HCT116 (cell line): Measurements from ENCODE around the gene NDUFA11. TPM values are rescaled to one million over a fixed set of nuclear protein-coding genes. Genes with fewer than 3 reads are reported as not detected.

Source experiments
- ATAC-seq: fragments of 200-7000 bp; cut with Tn5 transposase; 2 replicates; pipeline ENCODE4 v1.9.1; 2020; ENCODE audit warnings: mild to moderate bottlenecking, moderate library complexity
- BruUV-seq: library from RNA; stranded (reverse); fragments of 400-500 nt; replicated peaks from 2 replicates; lab custom pipeline; 2021; lab: Mats Ljungman, UMichigan
- CTCF ChIA-PET: fragments of 300-600 bp; sonication (Branson Sonifier 250); formaldehyde crosslinking; loops from one replicate; lab custom pipeline; 2021; ENCODE audit warnings: antibody characterized with exemption; lab: Charles Lee
- POLR2A ChIA-PET: fragments of 300-600, 350-600 bp; sonication (Branson Sonifier 250); formaldehyde crosslinking; loops from one replicate; lab custom pipeline; 2021; ENCODE audit warnings: antibody characterized with exemption; lab: Charles Lee
- RAD21 ChIA-PET, 2 experiments: fragments of 300-600 bp; sonication (Branson Sonifier 250); formaldehyde crosslinking; loops; one replicate each; lab custom pipeline; 2023; ENCODE audit warnings: low total read pairs in 2 of 2; ENCODE audit not compliant: uncharacterized antibody in 2 of 2, unreplicated experiment in 2 of 2, low non-redundant PET in 1 of 2; lab: Charles Lee
- DNase-seq: peaks from one replicate; pipeline ENCODE4 v3.0.0-alpha.2; 2010; ENCODE audit warnings: low read depth, low spot score
- H2AFZ ChIP-seq: fragments of 200-600 bp; shearing (Covaris generic), sonication (generic); 2 replicates; pipeline ENCODE4 v1.6.1; 2017; ENCODE audit warnings: low read depth, mixed run types, mixed read lengths, antibody characterized with exemption, low read length; ENCODE audit not compliant: poor library complexity, severe bottlenecking
- H3K27ac ChIP-seq: 2 replicates; pipeline ENCODE4 v1.5.1; 2012; ENCODE audit warnings: low read depth, low read length
- H3K27me3 ChIP-seq: fragments of 200-600 bp; sonication (generic); 2 replicates; pipeline ENCODE4 v1.6.1; 2016; ENCODE audit warnings: mixed run types, low read length, mixed read lengths; ENCODE audit not compliant: insufficient read depth
- H3K36me3 ChIP-seq, 2 experiments: fragments of 200-500 bp in 1 of 2; fragments of 200-600 bp in 1 of 2; sonication (Bioruptor generic) in 1 of 2; sonication (generic) in 1 of 2; 2 replicates each; pipeline versions ENCODE4 v1.5.1 to v1.6.1; 2014 to 2016; ENCODE audit warnings: low read length in 2 of 2, inconsistent platforms in 1 of 2, mixed read lengths in 1 of 2, mixed run types in 1 of 2; ENCODE audit not compliant: insufficient read depth in 2 of 2, control insufficient read depth in 1 of 2
- H3K4me1 ChIP-seq, 2 experiments: fragments of 200-600 bp in 1 of 2; sonication (generic) in 1 of 2; 2 replicates each; pipeline versions ENCODE4 v1.5.1 to v1.6.1; 2012 to 2017; ENCODE audit warnings: low read length in 2 of 2, inconsistent platforms in 1 of 2, mild to moderate bottlenecking in 1 of 2, mixed read lengths in 1 of 2, mixed run types in 1 of 2, moderate library complexity in 1 of 2; ENCODE audit not compliant: insufficient read depth in 2 of 2, control insufficient read depth in 1 of 2
- H3K4me2 ChIP-seq: fragments of 200-600 bp; sonication (generic); 2 replicates; pipeline ENCODE4 v1.6.1; 2017; ENCODE audit warnings: mixed run types, low read length, mixed read lengths
- H3K4me3 ChIP-seq, 2 experiments: fragments of 200-600 bp in 1 of 2; sonication (generic) in 1 of 2; replicated peaks in 1 of 2; 2 replicates each; pipeline ENCODE4 v1.5.1; 2011 to 2016; ENCODE audit warnings: low read length in 2 of 2, control low read depth in 1 of 2, low read depth in 1 of 2, mild to moderate bottlenecking in 1 of 2, mixed read lengths in 1 of 2, mixed run types in 1 of 2
- H3K79me2 ChIP-seq: fragments of 200-600 bp; sonication (generic); 2 replicates; pipeline ENCODE4 v1.6.1; 2017; ENCODE audit warnings: mild to moderate bottlenecking, mixed run types, low read length, moderate library complexity, mixed read lengths; ENCODE audit not compliant: insufficient read depth
- H3K9ac ChIP-seq: fragments of 200-600 bp; sonication (generic); 2 replicates; pipeline ENCODE4 v1.6.1; 2016; ENCODE audit warnings: low read length, mixed read lengths
- H3K9me2 ChIP-seq: fragments of 200-600 bp; sonication (generic), shearing (Covaris generic); 2 replicates; pipeline ENCODE4 v1.6.1; 2017; ENCODE audit warnings: mixed run types, mild to moderate bottlenecking, moderate library complexity; ENCODE audit not compliant: insufficient read depth
- H3K9me3 ChIP-seq, 2 experiments: fragments of 200-500 bp in 1 of 2; fragments of 200-600 bp in 1 of 2; sonication (Bioruptor generic) in 1 of 2; sonication (generic) in 1 of 2; 2 replicates each; pipeline ENCODE4 v1.6.1; 2014 to 2017; ENCODE audit warnings: low read length in 2 of 2, mixed read lengths in 2 of 2, inconsistent platforms in 1 of 2, low read depth in 1 of 2, mild to moderate bottlenecking in 1 of 2, mixed run types in 1 of 2, moderate library complexity in 1 of 2; ENCODE audit not compliant: control insufficient read depth in 1 of 2, insufficient read depth in 1 of 2
- H4K20me1 ChIP-seq: fragments of 200-600 bp; sonication (generic), shearing (Covaris generic); 2 replicates; pipeline ENCODE4 v1.6.1; 2017; ENCODE audit warnings: mixed run types, mild to moderate bottlenecking, moderate library complexity; ENCODE audit not compliant: insufficient read depth
- CBX3 ChIP-seq: IDR thresholded peaks from 2 replicates; pipeline ENCODE4 v1.6.1; 2012; ENCODE audit warnings: low read depth
- EGR1 ChIP-seq: IDR thresholded peaks from 2 replicates; pipeline ENCODE4 v1.6.1; 2012; ENCODE audit warnings: low read depth
- ELF1 ChIP-seq: IDR thresholded peaks from 2 replicates; pipeline ENCODE4 v1.6.1; 2012; ENCODE audit warnings: low read depth, borderline replicate concordance
- EZH2 ChIP-seq: fragments of 200-600 bp; sonication (generic); IDR thresholded peaks from 2 replicates; pipeline ENCODE4 v1.6.1; 2017; ENCODE audit warnings: antibody characterized with exemption, mixed run types
- JUND ChIP-seq: IDR thresholded peaks from 2 replicates; pipeline ENCODE4 v1.6.1; 2012
- MAX ChIP-seq: IDR thresholded peaks from 2 replicates; pipeline ENCODE4 v1.6.1; 2012
- POLR2AphosphoS5 ChIP-seq: IDR thresholded peaks from 2 replicates; pipeline ENCODE4 v1.6.1; 2011; ENCODE audit warnings: mild to moderate bottlenecking, low read depth, low read length, moderate library complexity
- SP1 ChIP-seq: IDR thresholded peaks from 2 replicates; pipeline ENCODE4 v1.6.1; 2012; ENCODE audit warnings: low read depth
- SRF ChIP-seq: IDR thresholded peaks from 2 replicates; pipeline ENCODE4 v1.6.1; 2012; ENCODE audit warnings: low read depth
- TCF7L2 ChIP-seq: IDR thresholded peaks from 2 replicates; pipeline ENCODE4 v1.7.0; 2011; ENCODE audit warnings: borderline replicate concordance, inconsistent platforms; ENCODE audit not compliant: insufficient read depth, insufficient read length; ENCODE audit errors: extremely low read depth
- ZFX ChIP-seq: fragments of 450-650 bp; IDR thresholded peaks from 2 replicates; pipeline ENCODE4 v1.6.1; 2017
- ZNF274 ChIP-seq: fragments of 200-500 bp; sonication (Bioruptor generic); IDR thresholded peaks from 2 replicates; pipeline ENCODE4 v1.6.1; 2014; ENCODE audit warnings: mild to moderate bottlenecking, low read depth, low read length, inconsistent platforms
- intact Hi-C: fragments of 100-400 bp; cut with micrococcal nuclease; formaldehyde crosslinking; loops from 2 replicates; pipeline ENCODE4 v1.10.0; 2022
- total RNA-seq: library from RNA; stranded (reverse); gene quantifications from one replicate; pipeline ENCODE4 v1.2.1, GENCODE V29; 2021; ENCODE audit not compliant: unreplicated experiment
- TF ChIP-seq, protein P1 (sequence below): IDR thresholded peaks from 2 replicates; pipeline ENCODE4 v1.6.1; 2012; ENCODE audit warnings: low read depth
- TF ChIP-seq, protein P2 (sequence below): IDR thresholded peaks from 2 replicates; pipeline ENCODE4 v1.6.1; 2012

Gene NDUFA11
- total RNA-seq, 1 experiment from 2014 or later, result 311 TPM

DNA sequence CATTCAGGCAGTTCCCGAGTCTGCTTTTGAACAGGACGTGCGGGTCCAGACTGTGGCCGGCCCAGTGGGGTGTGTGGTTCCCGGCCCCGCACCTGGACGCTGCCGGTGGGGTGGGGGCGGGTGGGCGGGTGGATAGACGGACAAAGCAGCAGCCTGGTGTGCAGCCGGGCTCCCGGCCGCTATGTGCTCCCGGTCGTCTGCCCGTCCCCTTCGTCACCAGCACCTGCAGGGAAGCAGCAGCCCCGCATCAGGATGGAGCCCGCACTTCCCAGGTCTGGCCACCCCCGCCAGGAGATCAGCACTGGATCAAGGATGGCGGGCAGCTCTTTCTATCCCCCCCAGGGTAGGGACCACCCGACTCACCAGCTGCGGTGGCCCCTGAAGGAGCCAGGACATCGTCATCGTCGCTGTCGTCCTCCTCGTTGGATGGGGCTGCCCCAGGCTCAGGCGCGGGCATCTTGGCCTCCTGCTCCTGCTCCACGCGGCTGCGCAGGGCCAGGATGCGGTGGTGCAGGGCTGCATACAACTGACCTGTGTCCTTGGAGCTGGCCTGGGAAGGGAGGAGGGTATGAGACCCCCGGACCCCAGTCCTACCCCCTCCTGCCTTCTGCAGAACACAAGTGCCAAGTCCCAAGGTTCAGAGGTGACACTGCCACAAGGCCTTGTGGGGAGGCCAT, 14.0 kb upstream of the NDUFA11 start:
- Histone ChIP-seq H3K4me2 (no peak overlapping the region), H3K9me3 (no peaks in the 10 kb centered on the region), H2AFZ (no peak overlapping the region), H3K79me2 (no peaks in the 10 kb centered on the region), H3K27me3 (no peaks in the 10 kb centered on the region), H3K27ac (no peak overlapping the region), H4K20me1 (no peaks in the 10 kb centered on the region), H3K9ac (no peak overlapping the region), H3K9me2 (no peaks in the 10 kb centered on the region), H3K36me3 (peaks cover 14 to 22% of the 10 kb centered on the region in 2 experiments; a peak in 3 of 4 replicates), H3K4me3 (no peak overlapping the region), H3K4me1 (no peaks in the 10 kb centered on the region)
- POLR2A ChIA-PET, result no interaction called here
- intact Hi-C loops, result no loop called here
- CTCF ChIA-PET, result no interaction called here
- TF ChIP-seq EGR1 (no peak), JUND (no peak), ZNF274 (no peak), CBX3 (no peak), POLR2AphosphoS5 (no peak), ZFX (no peak), ELF1 (no peak), SRF (no peak), SP1 (no peak), TCF7L2 (no peak), MAX (no peak), EZH2 (no peak)
- TF ChIP-seq, protein P1, sequence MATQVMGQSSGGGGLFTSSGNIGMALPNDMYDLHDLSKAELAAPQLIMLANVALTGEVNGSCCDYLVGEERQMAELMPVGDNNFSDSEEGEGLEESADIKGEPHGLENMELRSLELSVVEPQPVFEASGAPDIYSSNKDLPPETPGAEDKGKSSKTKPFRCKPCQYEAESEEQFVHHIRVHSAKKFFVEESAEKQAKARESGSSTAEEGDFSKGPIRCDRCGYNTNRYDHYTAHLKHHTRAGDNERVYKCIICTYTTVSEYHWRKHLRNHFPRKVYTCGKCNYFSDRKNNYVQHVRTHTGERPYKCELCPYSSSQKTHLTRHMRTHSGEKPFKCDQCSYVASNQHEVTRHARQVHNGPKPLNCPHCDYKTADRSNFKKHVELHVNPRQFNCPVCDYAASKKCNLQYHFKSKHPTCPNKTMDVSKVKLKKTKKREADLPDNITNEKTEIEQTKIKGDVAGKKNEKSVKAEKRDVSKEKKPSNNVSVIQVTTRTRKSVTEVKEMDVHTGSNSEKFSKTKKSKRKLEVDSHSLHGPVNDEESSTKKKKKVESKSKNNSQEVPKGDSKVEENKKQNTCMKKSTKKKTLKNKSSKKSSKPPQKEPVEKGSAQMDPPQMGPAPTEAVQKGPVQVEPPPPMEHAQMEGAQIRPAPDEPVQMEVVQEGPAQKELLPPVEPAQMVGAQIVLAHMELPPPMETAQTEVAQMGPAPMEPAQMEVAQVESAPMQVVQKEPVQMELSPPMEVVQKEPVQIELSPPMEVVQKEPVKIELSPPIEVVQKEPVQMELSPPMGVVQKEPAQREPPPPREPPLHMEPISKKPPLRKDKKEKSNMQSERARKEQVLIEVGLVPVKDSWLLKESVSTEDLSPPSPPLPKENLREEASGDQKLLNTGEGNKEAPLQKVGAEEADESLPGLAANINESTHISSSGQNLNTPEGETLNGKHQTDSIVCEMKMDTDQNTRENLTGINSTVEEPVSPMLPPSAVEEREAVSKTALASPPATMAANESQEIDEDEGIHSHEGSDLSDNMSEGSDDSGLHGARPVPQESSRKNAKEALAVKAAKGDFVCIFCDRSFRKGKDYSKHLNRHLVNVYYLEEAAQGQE, result no peak
- TF ChIP-seq, protein P2, sequence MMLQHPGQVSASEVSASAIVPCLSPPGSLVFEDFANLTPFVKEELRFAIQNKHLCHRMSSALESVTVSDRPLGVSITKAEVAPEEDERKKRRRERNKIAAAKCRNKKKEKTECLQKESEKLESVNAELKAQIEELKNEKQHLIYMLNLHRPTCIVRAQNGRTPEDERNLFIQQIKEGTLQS, result no peak
- DNase-seq (no peak), ATAC-seq (no peak)
- no TSS peak for BruUV-seq
- RAD21 ChIA-PET, result no interaction called here
